OCI-LY7 (cell line): ENCODE results near the gene MKNK1.

Experiments
- CTCF ChIP-seq: fragments of 200-600 bp; sonication (generic); conservative IDR thresholded peaks from 2 replicates; pipeline ENCODE4 v1.5.1; 2014; ENCODE audit warnings: mild to moderate bottlenecking, antibody characterized with exemption, low read length, moderate library complexity, mixed read lengths
- EZH2phosphoT487 ChIP-seq: fragments of 200-600 bp; sonication (generic); IDR thresholded peaks from 2 replicates; pipeline ENCODE4 v1.6.1; 2018; ENCODE audit warnings: low read depth, borderline replicate concordance, mild to moderate bottlenecking, mixed run types, antibody characterized with exemption, low read length, moderate library complexity, mixed read lengths

- TF ChIP-seq CTCF = no peak
- no peak for TF ChIP-seq EZH2phosphoT487
Measured at GRCh38 chr1:46517010-46517600, 87.0 kb downstream of the MKNK1 start.
